IMR-90 (cell line): ENCODE results near the gene TINAGL1. TPM values are rescaled to one million over a fixed set of nuclear protein-coding genes. Genes with fewer than 3 reads are reported as not detected.
A peak's percentile ranks its signal among the peaks of the same experiment; 100 is the strongest.

ENCODE experiments used
- ATAC-seq: fragments of 200-7000 bp; cut with Tn5 transposase; 2 replicates; pipeline ENCODE4 v1.9.1; 2020; ENCODE audit warnings: low read depth, mild to moderate bottlenecking, moderate library complexity
- BruUV-seq: library from RNA; stranded (reverse); fragments of 400-500 nt; replicated peaks from 2 replicates; lab custom pipeline; 2021; lab: Mats Ljungman, UMichigan
- CTCF ChIA-PET: fragments of 300-600 bp; formaldehyde crosslinking; extraction: SDS; loops from one replicate; lab custom pipeline; 2021; ENCODE audit warnings: antibody characterized with exemption; lab: Yijun Ruan, JAX
- POLR2A ChIA-PET: fragments of 300-600 bp; sonication (Branson Sonifier 250); formaldehyde crosslinking; loops from one replicate; lab custom pipeline; 2022; ENCODE audit warnings: antibody characterized with exemption; ENCODE audit not compliant: unreplicated experiment; lab: Charles Lee
- DNase-seq: peaks from one replicate; pipeline ENCODE4 v3.0.0; 2013
- H2AFZ ChIP-seq: replicated peaks from 2 replicates; pipeline ENCODE3; 2013; ENCODE audit warnings: low read length, mild to moderate bottlenecking; ENCODE audit not compliant: poor library complexity
- H2AK5ac ChIP-seq: 2 replicates; pipeline ENCODE4 v1.6.1; 2013; ENCODE audit warnings: low read depth, low read length, inconsistent platforms
- H2AK9ac ChIP-seq: replicated peaks from 2 replicates; pipeline ENCODE3; 2013; ENCODE audit warnings: mild to moderate bottlenecking, low read depth, low read length, moderate library complexity; ENCODE audit not compliant: poor library complexity
- H2BK120ac ChIP-seq: 2 replicates; pipeline ENCODE4 v1.6.1; 2013; ENCODE audit warnings: low read depth, low read length, inconsistent platforms
- H2BK15ac ChIP-seq: 3 replicates; pipeline ENCODE4 v1.6.1; 2013; ENCODE audit warnings: low read depth, low read length, inconsistent platforms
- H2BK20ac ChIP-seq: 2 replicates; pipeline ENCODE4 v1.6.1; 2013; ENCODE audit warnings: low read depth, mild to moderate bottlenecking, inconsistent platforms, low read length, moderate library complexity
- H2BK5ac ChIP-seq: 2 replicates; pipeline ENCODE4 v1.6.1; 2013; ENCODE audit warnings: mild to moderate bottlenecking, low read depth, low read length, inconsistent platforms; ENCODE audit not compliant: poor library complexity, severe bottlenecking
- H3K14ac ChIP-seq: replicated peaks from 2 replicates; pipeline ENCODE4 v1.6.1; 2013; ENCODE audit warnings: low read depth, low read length, inconsistent platforms
- H3K18ac ChIP-seq: 2 replicates; pipeline ENCODE4 v1.6.1; 2013; ENCODE audit warnings: low read depth, low read length, control low read depth
- H3K23ac ChIP-seq: 2 replicates; pipeline ENCODE4 v1.6.1; 2013; ENCODE audit warnings: low read depth, low read length, inconsistent platforms
- H3K27ac ChIP-seq: 2 replicates; pipeline ENCODE4 v1.5.1; 2013; ENCODE audit warnings: mild to moderate bottlenecking, control low read depth, low read length; ENCODE audit not compliant: insufficient read depth
- H3K27me3 ChIP-seq: 2 replicates; pipeline ENCODE4 v1.6.1; 2013; ENCODE audit warnings: low read length; ENCODE audit not compliant: control insufficient read depth, insufficient read depth
- H3K36me3 ChIP-seq: 2 replicates; pipeline ENCODE4 v1.6.1; 2013; ENCODE audit warnings: low read length, mixed read lengths; ENCODE audit not compliant: control insufficient read depth, insufficient read depth
- H3K4ac ChIP-seq: 2 replicates; pipeline ENCODE4 v1.6.1; 2013; ENCODE audit warnings: low read depth, low read length, inconsistent platforms
- H3K4me1 ChIP-seq: 2 replicates; pipeline ENCODE4 v1.6.1; 2013; ENCODE audit warnings: low read length, mixed read lengths; ENCODE audit not compliant: control insufficient read depth, insufficient read depth
- H3K4me2 ChIP-seq: 2 replicates; pipeline ENCODE4 v1.6.1; 2013; ENCODE audit warnings: low read depth, mild to moderate bottlenecking, control low read depth, low read length, moderate library complexity
- H3K4me3 ChIP-seq: 2 replicates; pipeline ENCODE4 v1.5.1; 2013; ENCODE audit warnings: low read depth, mild to moderate bottlenecking, control low read depth, low read length, moderate library complexity; ENCODE audit not compliant: insufficient read depth
- H3K56ac ChIP-seq: 2 replicates; pipeline ENCODE4 v1.6.1; 2013; ENCODE audit warnings: low read length, inconsistent platforms; ENCODE audit not compliant: insufficient read depth; ENCODE audit errors: extremely low read depth
- H3K79me1 ChIP-seq, 2 experiments: 2 replicates each; pipeline ENCODE4 v1.6.1; 2013; ENCODE audit warnings: low read length in 2 of 2, inconsistent platforms in 1 of 2, low read depth in 1 of 2
- H3K9ac ChIP-seq: 2 replicates; pipeline ENCODE4 v1.6.1; 2013; ENCODE audit warnings: low read depth, low read length, control low read depth
- H3K9me1 ChIP-seq: 2 replicates; pipeline ENCODE4 v1.6.1; 2013; ENCODE audit warnings: low read length, inconsistent platforms; ENCODE audit not compliant: insufficient read depth
- H3K9me3 ChIP-seq: 2 replicates; pipeline ENCODE4 v1.6.1; 2013; ENCODE audit warnings: low read length; ENCODE audit not compliant: control insufficient read depth, insufficient read depth
- H4K20me1 ChIP-seq: 2 replicates; pipeline ENCODE4 v1.6.1; 2013; ENCODE audit warnings: low read length, inconsistent platforms; ENCODE audit not compliant: insufficient read depth
- H4K5ac ChIP-seq: 2 replicates; pipeline ENCODE4 v1.6.1; 2013; ENCODE audit warnings: mild to moderate bottlenecking, low read depth, low read length, control low read depth
- H4K8ac ChIP-seq, 2 experiments: 2 replicates each; pipeline ENCODE4 v1.6.1; 2013; ENCODE audit warnings: low read depth in 2 of 2, low read length in 2 of 2, control low read depth in 1 of 2, inconsistent platforms in 1 of 2
- H4K91ac ChIP-seq: 2 replicates; pipeline ENCODE4 v1.6.1; 2013; ENCODE audit warnings: low read depth, low read length, inconsistent platforms; ENCODE audit not compliant: insufficient read depth
- BHLHE40 ChIP-seq: fragments of 150-350 bp; IDR thresholded peaks from 2 replicates; pipeline ENCODE4 v1.6.1; 2016; ENCODE audit warnings: mild to moderate bottlenecking, low read depth, low read length
- CEBPB ChIP-seq: IDR thresholded peaks from 2 replicates; pipeline ENCODE4 v1.6.1; 2012; ENCODE audit warnings: low read depth, low read length, improper control_type of control experiment
- CHD1 ChIP-seq: IDR thresholded peaks from 2 replicates; pipeline ENCODE4 v1.6.1; 2012; ENCODE audit warnings: low read depth, low read length, improper control_type of control experiment
- CTCF ChIP-seq: conservative IDR thresholded peaks from 2 replicates; pipeline ENCODE4 v1.5.1; 2012; ENCODE audit warnings: mild to moderate bottlenecking, low read depth, low read length, improper control_type of control experiment
- ELK1 ChIP-seq: fragments of 150-350 bp; IDR thresholded peaks from 2 replicates; pipeline ENCODE4 v1.6.1; 2016; ENCODE audit warnings: low read depth, mild to moderate bottlenecking, low read length, moderate library complexity, borderline replicate concordance
- FOS ChIP-seq: fragments of 150-350 bp; IDR thresholded peaks from 2 replicates; pipeline ENCODE4 v1.6.1; 2016; ENCODE audit warnings: low read depth, low read length
- MAFK ChIP-seq: IDR thresholded peaks from 2 replicates; pipeline ENCODE4 v1.6.1; 2012; ENCODE audit warnings: low read depth, low read length, improper control_type of control experiment
- MAZ ChIP-seq: IDR thresholded peaks from 2 replicates; pipeline ENCODE4 v1.6.1; 2012; ENCODE audit warnings: low read depth, mild to moderate bottlenecking, low read length, improper control_type of control experiment, moderate library complexity, borderline replicate concordance
- MXI1 ChIP-seq: IDR thresholded peaks from 2 replicates; pipeline ENCODE4 v1.6.1; 2012; ENCODE audit warnings: low read depth, mild to moderate bottlenecking, low read length, moderate library complexity, borderline replicate concordance
- NFE2L2 ChIP-seq: fragments of 150-350 bp; IDR thresholded peaks from 2 replicates; pipeline ENCODE4 v1.6.1; 2016; ENCODE audit warnings: low read depth, mild to moderate bottlenecking, low read length
- POLR2A ChIP-seq: IDR thresholded peaks from 2 replicates; pipeline ENCODE4 v1.6.1; 2012; ENCODE audit warnings: mild to moderate bottlenecking, low read depth, low read length
- RAD21 ChIP-seq: IDR thresholded peaks from 2 replicates; pipeline ENCODE4 v1.6.1; 2012; ENCODE audit warnings: low read length, improper control_type of control experiment
- RCOR1 ChIP-seq: IDR thresholded peaks from 2 replicates; pipeline ENCODE4 v1.6.1; 2012; ENCODE audit warnings: mild to moderate bottlenecking, low read length, improper control_type of control experiment; ENCODE audit not compliant: insufficient replicate concordance
- RFX5 ChIP-seq: IDR thresholded peaks from 2 replicates; pipeline ENCODE4 v1.8.0; 2012; ENCODE audit warnings: low read depth, mild to moderate bottlenecking, low read length, moderate library complexity
- SMC3 ChIP-seq: fragments of 150-350 bp; IDR thresholded peaks from 2 replicates; pipeline ENCODE4 v1.6.1; 2016; ENCODE audit warnings: low read depth, mild to moderate bottlenecking, antibody characterized with exemption, low read length, moderate library complexity
- WGBS, 2 experiments: methylation state at CpG; one replicate each; pipeline versions ENCODE4 v1.1.5 to v1.1.7; 2013; ENCODE audit warnings: missing lambda C conversion rate in 2 of 2; ENCODE audit not compliant: insufficient read length in 1 of 2; ENCODE audit errors: extremely low coverage in 2 of 2; 5-methylcytosine and 5-hydroxymethylcytosine counted together
- dilution Hi-C: fragments of 300-500 bp; cut with HindIII; formaldehyde crosslinking; loops from one replicate; pipeline ENCODE4 v1.14.3; 2018; ENCODE audit warnings: low sequenced_read_pairs; ENCODE audit not compliant: unreplicated experiment
- in situ Hi-C: fragments of 300-500 bp; cut with MboI; formaldehyde crosslinking; loops from 3 replicates; pipeline ENCODE4 v1.14.3; 2019; ENCODE audit warnings: low sequenced_read_pairs, inconsistent platforms, mixed read lengths
- intact Hi-C: fragments of 100-400 bp; cut with micrococcal nuclease; formaldehyde crosslinking; loops from 2 replicates; pipeline ENCODE4 v1.10.0; 2022
- polyA plus RNA-seq, 3 experiments: library from polyadenylated mRNA; depleted of rRNA; stranded (reverse); fragments of >200 nt; gene quantifications; 2 replicates each; pipeline ENCODE4 v1.2.3, GENCODE V29; 2012; ENCODE audit warnings: low replicate concordance in 1 of 3
- total RNA-seq: library from RNA; depleted of rRNA; stranded (reverse); fragments of >200 nt; gene quantifications from 2 replicates; pipeline ENCODE4 v1.2.3, GENCODE V29; 2012

Gene TINAGL1
- total and polyA plus RNA-seq, 2 of the 4 experiments (the other 2 are of a cell fraction), result 0.54 to 1.5 TPM

GRCh38 chr1:31617916-31618746, 41.8 kb downstream of the TINAGL1 start:
- H2AK9ac ChIP-seq, result no peak overlapping the region
- BruUV-seq, result no TSS peak
- H2BK20ac ChIP-seq, result no peak overlapping the region
- in situ Hi-C loops (loop anchor here (10.0 kb wide), 1 partner anchor 53 kb away; no protein-coding TSS in a partner anchor), dilution Hi-C loops (no loop called here), intact Hi-C loops (loop anchor here (1.0 kb wide), 1 partner anchor 54 kb away; no protein-coding TSS in a partner anchor)
- H3K9ac ChIP-seq, result no peak overlapping the region
- no peak overlapping the region for H2AK5ac ChIP-seq
- no peak overlapping the region for H3K14ac ChIP-seq
- no peaks in the 10 kb centered on the region for H4K20me1 ChIP-seq
- DNase-seq (peak; percentile 12), ATAC-seq (peak; percentile 91)
- 39% methylated on average over 12 of the region's 56 CpGs; no CpG with 5 or more reads in 1 of the 2 experiments for WGBS, 2 experiments
- H2BK5ac ChIP-seq, result no peak overlapping the region
- no peak overlapping the region for H2BK15ac ChIP-seq
- H3K4me1 ChIP-seq, result no peaks in the 10 kb centered on the region; the same call in 1 of the 2 replicates
- no peak overlapping the region for H4K5ac ChIP-seq
- ChIA-PET POLR2A (no interaction called here), CTCF (interaction anchor here (0.5 to 2.5 kb wide), 5 partner anchors 17 to 606 kb away, joined by 3 to 10 read pairs (median 6); no protein-coding TSS in a partner anchor)
- peaks cover 38% of the 10 kb centered on the region for H3K27me3 ChIP-seq
- 0 out of 2 replicates have a peak, but pooled peaks cover 6% of the 10 kb centered on the region for H3K9me1 ChIP-seq
- no peak overlapping the region for H4K8ac ChIP-seq
- H2AFZ ChIP-seq, result peak overlapping the region; percentile 91
- H3K23ac ChIP-seq, result no peak overlapping the region
- no peak overlapping the region for H3K4ac ChIP-seq
- H3K18ac ChIP-seq, result no peak overlapping the region
- no peaks in the 10 kb centered on the region for H3K36me3 ChIP-seq
- peak overlapping the region; percentile 54 for H3K4me3 ChIP-seq
- no peak overlapping the region for H4K91ac ChIP-seq
- no peaks in the 10 kb centered on the region for H3K9me3 ChIP-seq
- no peak overlapping the region for H3K56ac ChIP-seq
- H3K27ac ChIP-seq, result no peak overlapping the region
- peak overlapping the region; percentile 93 for H3K4me2 ChIP-seq
- no peaks in the 10 kb centered on the region for H3K79me1 ChIP-seq
- H2BK120ac ChIP-seq, result no peak overlapping the region
- TF ChIP-seq CTCF, result peak; percentile 70
- no peak for TF ChIP-seq POLR2A
- no peak for TF ChIP-seq ELK1
- no peak for TF ChIP-seq RFX5
- no peak for TF ChIP-seq RCOR1
- TF ChIP-seq RAD21, result peak; percentile 42
- peak; percentile 63 for TF ChIP-seq SMC3
- TF ChIP-seq MXI1, result no peak
- TF ChIP-seq BHLHE40, result no peak
- TF ChIP-seq MAFK, result no peak
- TF ChIP-seq MAZ, result peak; percentile 53; the same call in 1 of the 2 replicates
- no peak for TF ChIP-seq NFE2L2
- no peak for TF ChIP-seq FOS
- TF ChIP-seq CHD1, result no peak
- no peak for TF ChIP-seq CEBPB
